Uterus (tissue), 2 donors: ENCODE data around the gene MED16.

Experiments used
- POLR2A ChIP-seq, 2 donors: fragments of 450-650 bp; IDR thresholded peaks; one replicate each; pipeline ENCODE4 v1.6.1; 2016; ENCODE audit warnings: antibody characterized with exemption in 2 of 2, mild to moderate bottlenecking in 1 of 2, moderate library complexity in 1 of 2
- TF ChIP-seq, protein P1 (sequence below), 4 experiments: fragments of 200-600 bp in 2 of 4; fragments of 450-650 bp in 2 of 4; sonication (generic) in 2 of 4; IDR thresholded peaks; one replicate each; pipeline ENCODE4 v1.5.1; 2016 to 2019; ENCODE audit warnings: antibody characterized with exemption in 4 of 4, mild to moderate bottlenecking in 2 of 4, moderate library complexity in 1 of 4

DNA sequence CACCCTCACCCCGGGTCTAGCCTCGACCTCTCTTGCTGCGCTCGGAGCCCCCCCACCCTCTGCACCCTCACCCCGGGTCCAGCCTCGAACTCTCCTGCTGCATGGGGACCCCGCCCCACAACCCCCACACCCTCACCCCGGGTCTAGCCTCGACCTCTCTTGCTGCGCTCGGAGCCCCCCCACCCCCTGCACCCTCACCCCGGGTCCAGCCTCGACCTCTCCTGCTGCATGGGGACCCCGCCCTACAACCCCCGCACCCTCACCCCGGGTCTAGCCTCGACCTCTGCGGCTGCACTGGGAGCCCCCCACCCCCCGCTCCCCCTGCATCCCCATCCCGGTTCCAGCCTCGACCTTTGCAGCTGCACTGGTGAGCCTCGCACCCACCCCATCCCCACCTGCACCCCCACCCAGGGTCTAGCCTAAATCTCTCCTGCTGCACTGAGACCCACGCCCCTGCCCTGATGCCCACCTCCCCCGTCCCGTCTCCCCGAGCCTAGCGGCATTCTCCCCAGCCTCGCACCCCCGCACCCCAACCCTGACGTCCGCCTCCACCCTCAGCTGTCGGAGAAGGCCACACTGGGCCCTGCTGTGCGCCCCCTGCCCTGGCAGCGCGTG lies 31.7 kb downstream of the MED16 start:
- TF ChIP-seq POLR2A (IDR thresholded peaks at IDR 0.05), result no peak
- TF ChIP-seq, protein P1, sequence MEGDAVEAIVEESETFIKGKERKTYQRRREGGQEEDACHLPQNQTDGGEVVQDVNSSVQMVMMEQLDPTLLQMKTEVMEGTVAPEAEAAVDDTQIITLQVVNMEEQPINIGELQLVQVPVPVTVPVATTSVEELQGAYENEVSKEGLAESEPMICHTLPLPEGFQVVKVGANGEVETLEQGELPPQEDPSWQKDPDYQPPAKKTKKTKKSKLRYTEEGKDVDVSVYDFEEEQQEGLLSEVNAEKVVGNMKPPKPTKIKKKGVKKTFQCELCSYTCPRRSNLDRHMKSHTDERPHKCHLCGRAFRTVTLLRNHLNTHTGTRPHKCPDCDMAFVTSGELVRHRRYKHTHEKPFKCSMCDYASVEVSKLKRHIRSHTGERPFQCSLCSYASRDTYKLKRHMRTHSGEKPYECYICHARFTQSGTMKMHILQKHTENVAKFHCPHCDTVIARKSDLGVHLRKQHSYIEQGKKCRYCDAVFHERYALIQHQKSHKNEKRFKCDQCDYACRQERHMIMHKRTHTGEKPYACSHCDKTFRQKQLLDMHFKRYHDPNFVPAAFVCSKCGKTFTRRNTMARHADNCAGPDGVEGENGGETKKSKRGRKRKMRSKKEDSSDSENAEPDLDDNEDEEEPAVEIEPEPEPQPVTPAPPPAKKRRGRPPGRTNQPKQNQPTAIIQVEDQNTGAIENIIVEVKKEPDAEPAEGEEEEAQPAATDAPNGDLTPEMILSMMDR (IDR thresholded peaks at IDR 0.05), result no peak
